ENCODE data around the gene SMPDL3B.

Gene SMPDL3B

DNA sequence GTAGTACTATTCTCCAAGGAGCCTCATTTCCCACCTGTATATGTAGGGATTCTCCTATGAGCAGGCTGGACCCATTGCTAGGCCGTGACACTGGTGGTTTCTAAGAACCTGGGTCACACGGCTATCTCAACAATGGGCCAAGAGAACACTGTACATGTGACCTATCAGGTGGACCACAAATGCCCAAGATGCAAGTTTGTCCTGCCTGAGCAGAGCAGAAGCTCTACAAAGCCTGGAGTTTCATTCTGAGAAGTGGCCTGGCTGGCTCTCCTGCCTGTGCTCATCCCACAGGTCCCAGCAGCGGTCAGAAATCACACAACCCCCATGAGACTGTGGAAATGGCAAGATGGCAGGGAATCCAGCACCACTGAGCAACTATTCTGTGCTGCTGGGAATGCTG is 45.3 kb upstream of the SMPDL3B start:
- no peak overlapping the region for H3K4me3 ChIP-seq (ENCODE audit: low read depth, low read length)
- TF ChIP-seq, protein P1, sequence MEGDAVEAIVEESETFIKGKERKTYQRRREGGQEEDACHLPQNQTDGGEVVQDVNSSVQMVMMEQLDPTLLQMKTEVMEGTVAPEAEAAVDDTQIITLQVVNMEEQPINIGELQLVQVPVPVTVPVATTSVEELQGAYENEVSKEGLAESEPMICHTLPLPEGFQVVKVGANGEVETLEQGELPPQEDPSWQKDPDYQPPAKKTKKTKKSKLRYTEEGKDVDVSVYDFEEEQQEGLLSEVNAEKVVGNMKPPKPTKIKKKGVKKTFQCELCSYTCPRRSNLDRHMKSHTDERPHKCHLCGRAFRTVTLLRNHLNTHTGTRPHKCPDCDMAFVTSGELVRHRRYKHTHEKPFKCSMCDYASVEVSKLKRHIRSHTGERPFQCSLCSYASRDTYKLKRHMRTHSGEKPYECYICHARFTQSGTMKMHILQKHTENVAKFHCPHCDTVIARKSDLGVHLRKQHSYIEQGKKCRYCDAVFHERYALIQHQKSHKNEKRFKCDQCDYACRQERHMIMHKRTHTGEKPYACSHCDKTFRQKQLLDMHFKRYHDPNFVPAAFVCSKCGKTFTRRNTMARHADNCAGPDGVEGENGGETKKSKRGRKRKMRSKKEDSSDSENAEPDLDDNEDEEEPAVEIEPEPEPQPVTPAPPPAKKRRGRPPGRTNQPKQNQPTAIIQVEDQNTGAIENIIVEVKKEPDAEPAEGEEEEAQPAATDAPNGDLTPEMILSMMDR (IDR thresholded peaks at IDR 0.05; ENCODE audit: low read depth, low read length, missing control alignments) = no peak
- DNase-seq (ENCODE audit: low read depth) = no peak

DNA sequence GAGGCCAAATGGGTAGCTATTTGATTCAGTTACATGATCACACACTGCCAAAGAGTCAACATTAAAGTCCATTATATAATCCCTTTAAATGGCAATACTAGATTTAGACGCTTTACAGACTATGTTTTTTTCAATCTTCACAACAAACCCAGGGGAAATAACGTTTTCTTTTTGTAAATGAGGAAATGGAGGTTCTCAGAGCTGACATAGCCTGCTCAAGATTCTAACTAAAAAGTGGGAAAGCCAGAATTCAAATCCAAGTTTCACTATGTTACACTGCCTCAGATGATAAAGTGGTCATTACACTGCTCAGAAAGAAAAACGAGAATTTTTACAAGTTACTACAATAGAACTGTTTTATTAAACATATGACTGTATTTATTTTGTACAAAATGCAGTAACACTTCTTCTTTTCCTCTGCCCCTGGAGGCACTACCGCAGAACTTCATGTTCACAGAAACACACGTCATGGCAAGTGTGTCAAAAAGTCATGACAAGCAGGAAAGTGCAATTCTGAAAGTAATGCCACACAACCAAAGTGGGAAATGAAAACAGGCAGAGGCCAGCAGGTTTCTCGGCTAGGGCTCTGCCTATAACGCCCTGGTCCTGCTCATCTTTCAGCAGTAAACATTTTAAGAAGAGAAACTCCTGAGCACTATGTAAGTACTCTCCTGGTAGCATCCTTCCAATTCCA is 43.5 kb upstream of the SMPDL3B start:
- TF ChIP-seq, protein P1 (IDR thresholded peaks at IDR 0.05; ENCODE audit: low read depth, low read length, missing control alignments) = peak; percentile 47
- peak; percentile 85 for DNase-seq (ENCODE audit: low read depth)
- no peak overlapping the region; the same call in 1 of the 2 replicates for H3K4me3 ChIP-seq (ENCODE audit: low read depth, low read length)

DNA sequence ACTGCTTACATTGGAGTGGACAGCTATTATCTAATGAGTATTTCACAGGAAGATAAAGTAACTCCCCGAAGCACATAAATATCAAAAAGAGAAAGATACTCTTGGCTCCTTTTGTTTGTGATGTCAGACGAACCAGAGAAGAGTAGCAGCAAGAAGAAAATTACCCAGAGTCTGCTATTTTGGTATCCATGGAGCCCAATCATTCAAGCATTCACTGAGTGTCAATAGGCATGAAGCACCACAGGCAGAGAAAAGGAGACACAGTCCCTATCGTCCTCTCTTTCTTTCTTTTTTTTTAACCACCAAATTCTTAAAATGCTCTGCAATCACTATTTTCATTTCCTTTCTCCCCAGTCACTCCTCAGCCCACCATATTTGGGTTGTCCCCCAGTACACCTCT is 40.3 kb upstream of the SMPDL3B start:
- H3K4me3 ChIP-seq (ENCODE audit: low read depth, low read length) = no peak overlapping the region
- TF ChIP-seq, protein P1 (IDR thresholded peaks at IDR 0.05; ENCODE audit: low read depth, low read length, missing control alignments) = no peak
- no peak for DNase-seq (ENCODE audit: low read depth)

DNA sequence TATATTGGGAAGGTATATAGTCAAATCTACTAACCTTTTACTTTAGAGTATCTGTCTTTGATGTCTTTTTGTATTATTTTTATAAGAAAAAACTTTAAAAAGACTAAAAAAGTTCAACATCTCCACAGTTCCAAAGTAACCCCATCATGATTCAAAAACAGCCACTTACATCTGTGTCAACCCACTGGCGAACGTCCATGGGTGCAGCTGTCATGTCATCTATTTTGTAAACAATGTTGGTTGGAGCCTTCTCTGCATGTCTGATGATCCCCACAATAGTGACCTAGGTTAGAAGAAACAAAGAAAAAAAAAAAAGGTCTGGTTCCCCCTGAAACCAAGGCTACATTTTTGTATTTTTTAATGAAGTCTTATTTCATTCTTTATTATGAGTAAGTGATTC is 28.0 kb upstream of the SMPDL3B start:
- TF ChIP-seq, protein P1 (IDR thresholded peaks at IDR 0.05; ENCODE audit: low read depth, low read length, missing control alignments) = no peak

DNA sequence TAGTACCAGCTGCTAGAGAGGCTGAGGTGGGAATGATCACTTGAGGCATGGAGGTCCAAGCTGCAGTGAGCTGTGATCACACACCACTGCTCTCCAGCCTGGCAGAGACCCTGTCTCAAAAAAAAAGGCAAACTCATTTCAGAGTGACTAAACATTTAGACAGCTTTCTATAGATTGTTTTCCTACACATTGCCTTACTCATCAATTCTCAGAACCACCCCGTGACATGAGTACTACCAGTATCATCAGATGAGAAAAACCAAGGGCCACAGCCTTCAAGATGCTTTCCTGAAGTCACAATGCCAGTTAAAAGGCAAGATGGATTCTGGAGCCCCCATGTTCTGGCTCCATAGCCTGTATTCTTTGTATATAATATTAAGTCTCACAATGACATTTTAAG is 22.4 kb upstream of the SMPDL3B start:
- TF ChIP-seq, protein P1 (IDR thresholded peaks at IDR 0.05; ENCODE audit: low read depth, low read length, missing control alignments) = no peak
- no peak for DNase-seq (ENCODE audit: low read depth)
- H3K4me3 ChIP-seq (ENCODE audit: low read depth, low read length) = no peak overlapping the region

More for the DNA sequence above, 28.0 kb upstream of the SMPDL3B start:
- DNase-seq (ENCODE audit: low read depth) = no peak
- no peak overlapping the region for H3K4me3 ChIP-seq (ENCODE audit: low read depth, low read length)

DNA sequence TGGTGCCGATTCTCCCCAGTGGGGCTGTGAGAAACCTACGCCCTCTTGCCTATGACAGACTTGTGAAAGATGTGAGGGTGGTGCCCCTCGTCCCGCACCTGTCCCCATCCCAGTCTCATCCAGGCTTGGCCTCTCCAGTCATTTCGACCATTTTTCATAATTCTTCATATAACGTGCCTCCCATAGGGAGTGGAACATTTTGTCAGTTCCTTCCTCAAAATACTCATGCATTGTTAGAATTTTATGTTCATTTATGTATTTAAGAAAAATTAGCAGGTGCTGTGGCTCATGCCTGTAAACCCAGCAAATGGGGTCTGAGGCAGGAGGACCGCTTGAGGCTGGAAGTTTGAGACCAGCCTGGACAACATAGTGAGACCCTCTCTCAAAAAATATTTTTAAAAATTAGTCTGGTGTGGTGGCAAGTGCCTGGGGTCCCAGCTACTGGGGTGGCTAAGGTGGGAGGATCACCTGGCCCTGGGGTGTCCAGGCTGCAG is 19.7 kb upstream of the SMPDL3B start:
- peak overlapping the region; percentile 69; the same call in 1 of the 2 replicates for H3K4me3 ChIP-seq (ENCODE audit: low read depth, low read length)
- TF ChIP-seq, protein P1 (IDR thresholded peaks at IDR 0.05; ENCODE audit: low read depth, low read length, missing control alignments) = no peak
- no peak for DNase-seq (ENCODE audit: low read depth)

DNA sequence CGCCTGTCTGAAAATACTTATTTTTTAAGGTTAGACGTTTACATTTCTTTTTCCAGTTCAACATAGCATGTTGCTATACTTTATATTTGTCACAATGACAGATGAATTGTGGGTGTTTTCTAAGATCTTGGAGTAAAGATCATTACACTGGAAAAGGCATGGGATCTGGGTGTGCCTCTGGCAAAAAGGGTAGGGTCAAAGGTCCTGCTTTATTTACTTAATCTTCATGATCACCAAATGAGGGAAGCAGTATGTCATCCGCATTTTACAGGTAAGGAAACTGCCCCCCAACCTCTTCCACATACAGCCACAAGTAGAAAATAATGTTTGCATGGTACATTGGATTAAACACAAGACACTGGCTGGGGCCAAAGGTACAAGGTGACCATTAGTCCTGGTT is 12.5 kb upstream of the SMPDL3B start:
- DNase-seq (ENCODE audit: low read depth) = no peak
- TF ChIP-seq, protein P1 (IDR thresholded peaks at IDR 0.05; ENCODE audit: low read depth, low read length, missing control alignments) = no peak
- no peak overlapping the region for H3K4me3 ChIP-seq (ENCODE audit: low read depth, low read length)

Data from GM12864 (cell line).